Inferior parietal cortex (tissue), 1 donor: ENCODE results near the gene BMP2K.
A peak's percentile ranks its signal among the peaks of the same experiment; 100 is the strongest.

Experiments
- DNase-seq: peaks from one replicate; pipeline ENCODE4 v3.0.0-alpha.2; 2016; ENCODE audit errors: extremely low spot score

Gene BMP2K

DNA sequence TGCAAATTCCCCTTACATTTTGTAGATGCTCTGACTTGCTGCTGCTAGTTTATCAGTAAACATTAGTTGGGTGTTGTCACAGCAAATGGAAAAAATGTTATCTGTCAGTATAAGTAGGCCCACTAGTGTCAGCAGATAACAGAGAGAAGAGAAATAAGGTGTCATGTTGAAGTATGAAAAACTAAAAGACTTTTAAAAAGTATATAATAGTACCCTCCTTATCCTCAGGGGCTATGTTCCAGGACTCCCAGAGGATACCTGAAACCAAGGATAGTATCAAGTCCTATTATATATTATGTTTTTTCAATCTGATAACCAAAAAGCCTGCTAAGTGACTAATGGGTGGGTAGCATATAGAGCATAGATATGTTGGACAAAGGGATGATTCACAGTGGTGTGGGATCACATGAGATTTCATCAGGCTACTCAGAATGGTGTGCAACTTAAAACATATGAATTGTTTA, 11.6 kb upstream of the BMP2K start:
- no peak for DNase-seq

GRCh38 chr4:78765432-78766006, 10.6 kb upstream of the BMP2K start:
- no peak for DNase-seq

- DNase-seq = no peak
Measured at GRCh38 chr4:78766026-78766425, 10.1 kb upstream of the BMP2K start.

- DNase-seq = no peak
Measured at GRCh38 chr4:78766650-78767049, 9.5 kb upstream of the BMP2K start.

DNA sequence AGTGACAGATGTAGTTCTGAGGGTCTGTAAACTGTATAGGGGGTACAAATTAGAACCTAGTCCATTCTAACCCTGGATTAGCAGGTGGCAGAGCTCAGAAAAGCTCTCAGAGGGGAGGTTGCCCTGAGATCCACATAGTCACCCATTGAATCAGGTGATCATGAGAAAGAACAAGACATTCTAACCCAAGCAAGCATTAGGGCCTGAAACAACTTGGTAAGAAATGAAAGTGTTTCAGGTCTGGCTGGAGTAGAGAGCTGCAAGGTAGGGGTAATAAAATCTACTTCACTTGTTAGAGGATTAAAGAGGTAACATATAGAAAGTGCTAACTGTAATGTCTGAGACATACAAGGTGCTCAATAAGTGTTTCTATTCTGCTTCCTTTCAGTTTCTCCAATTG, 8.8 kb upstream of the BMP2K start:
- DNase-seq = no peak

- no peak for DNase-seq
Measured at GRCh38 chr4:78768452-78769180, 7.5 kb upstream of the BMP2K start.

DNA sequence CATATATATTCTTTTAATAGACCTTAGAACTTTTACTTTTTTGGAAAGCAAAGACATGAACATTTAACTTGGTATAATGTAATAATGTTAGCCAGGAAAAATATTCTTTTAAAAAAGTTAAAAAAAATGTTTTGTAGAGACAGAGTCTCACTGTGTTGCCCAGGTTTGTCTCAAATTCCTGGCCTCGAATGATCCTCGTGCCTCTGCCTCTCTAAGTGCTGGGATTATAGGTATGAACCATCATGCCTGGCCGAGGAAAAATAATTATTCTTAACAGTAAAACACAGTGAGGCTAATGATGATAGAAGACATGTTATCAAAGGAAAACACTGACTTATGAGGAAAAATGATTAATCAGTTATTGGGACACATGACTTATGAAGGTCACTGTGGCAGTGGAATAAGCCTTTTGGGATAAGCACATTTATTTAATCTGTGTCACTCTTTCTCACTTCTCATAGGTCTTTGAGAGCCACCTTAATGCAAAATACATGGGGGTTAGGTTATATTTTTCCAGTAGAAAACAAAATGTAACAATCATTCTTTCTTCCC, 6.0 kb upstream of the BMP2K start:
- DNase-seq = no peak

DNA sequence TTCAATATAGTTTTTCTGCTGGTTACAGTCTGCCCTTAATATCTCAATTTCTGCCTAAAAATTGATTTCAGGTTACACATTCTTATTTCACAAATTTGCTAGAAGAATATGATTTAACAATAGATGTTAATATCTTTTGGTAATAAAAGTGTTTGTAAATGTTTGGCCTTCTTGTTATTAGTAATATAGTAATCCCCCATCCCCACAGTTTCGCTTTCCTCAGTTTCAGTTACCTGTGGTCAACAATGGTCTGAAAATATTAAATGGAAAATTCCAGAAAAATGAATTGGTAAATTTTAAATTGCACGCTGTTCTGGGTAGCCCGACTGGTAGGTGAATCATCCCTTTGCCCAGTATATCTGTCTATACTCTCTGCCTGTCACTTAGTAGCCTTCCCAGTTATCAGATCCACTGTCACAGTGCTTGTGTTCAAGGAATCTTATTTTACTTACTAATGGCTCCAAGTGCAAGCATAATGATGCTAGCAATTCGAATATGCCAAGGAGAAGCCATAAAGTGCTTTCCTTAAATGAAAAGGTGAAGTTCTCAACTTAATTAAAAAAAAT, 3.5 kb upstream of the BMP2K start:
- no peak for DNase-seq

DNA sequence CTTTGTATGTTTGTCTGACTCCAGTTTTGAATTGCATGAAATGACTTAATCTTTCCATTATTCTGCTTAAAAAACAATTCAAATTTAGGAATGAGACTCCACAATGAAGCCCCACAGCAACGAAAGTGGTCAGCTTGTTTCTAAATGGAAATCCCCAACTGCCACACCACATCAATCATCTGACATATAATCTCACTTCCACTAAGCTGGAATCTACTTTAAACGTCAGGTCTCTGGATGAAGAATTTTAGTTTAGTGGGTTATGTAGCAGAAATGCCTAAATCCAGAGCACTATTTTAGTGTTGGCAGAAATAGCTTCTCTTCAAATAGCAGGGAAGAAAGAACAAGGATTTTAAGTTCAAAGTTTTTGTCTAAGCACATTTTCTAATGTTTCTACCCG, 1.7 kb upstream of the BMP2K start:
- no peak for DNase-seq

DNA sequence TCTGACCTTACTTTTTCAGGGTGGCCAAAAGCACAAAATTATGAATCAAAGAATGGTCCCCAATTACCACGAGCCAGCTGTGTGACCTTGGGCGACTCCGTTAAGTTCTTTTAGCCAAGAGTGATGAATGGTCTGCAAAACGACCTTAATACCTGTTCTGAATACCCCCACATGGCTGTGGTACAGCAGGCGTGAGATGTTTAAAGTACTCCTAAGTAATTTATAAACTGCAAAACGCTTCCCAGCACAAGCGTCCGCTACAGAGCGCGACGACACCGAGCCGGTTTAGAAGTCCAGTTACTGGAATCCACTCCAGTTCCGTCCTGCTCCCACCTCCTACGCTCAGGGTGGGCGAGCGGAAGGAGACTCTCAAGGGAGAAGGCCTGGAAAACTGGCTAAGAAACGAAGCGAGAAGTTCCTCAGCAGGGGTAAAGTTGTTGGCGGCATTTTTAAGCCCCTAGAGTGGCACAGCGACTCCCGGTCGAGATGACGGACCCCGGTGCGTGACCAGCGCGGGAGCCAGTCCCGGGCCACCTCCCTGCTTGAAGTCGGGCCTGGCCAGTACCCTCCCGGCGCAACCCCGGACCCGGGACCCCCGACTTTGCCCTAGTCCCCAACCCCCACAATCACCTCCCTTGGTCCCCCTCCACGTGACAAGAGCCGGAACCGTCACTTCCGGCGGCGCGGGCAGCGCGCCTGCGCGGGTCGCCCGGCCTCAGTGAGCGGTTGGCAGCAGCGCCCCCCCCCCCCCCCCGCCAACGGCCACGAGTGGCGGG, 659 bp upstream of the BMP2K start:
- DNase-seq = peak; percentile 83

DNA sequence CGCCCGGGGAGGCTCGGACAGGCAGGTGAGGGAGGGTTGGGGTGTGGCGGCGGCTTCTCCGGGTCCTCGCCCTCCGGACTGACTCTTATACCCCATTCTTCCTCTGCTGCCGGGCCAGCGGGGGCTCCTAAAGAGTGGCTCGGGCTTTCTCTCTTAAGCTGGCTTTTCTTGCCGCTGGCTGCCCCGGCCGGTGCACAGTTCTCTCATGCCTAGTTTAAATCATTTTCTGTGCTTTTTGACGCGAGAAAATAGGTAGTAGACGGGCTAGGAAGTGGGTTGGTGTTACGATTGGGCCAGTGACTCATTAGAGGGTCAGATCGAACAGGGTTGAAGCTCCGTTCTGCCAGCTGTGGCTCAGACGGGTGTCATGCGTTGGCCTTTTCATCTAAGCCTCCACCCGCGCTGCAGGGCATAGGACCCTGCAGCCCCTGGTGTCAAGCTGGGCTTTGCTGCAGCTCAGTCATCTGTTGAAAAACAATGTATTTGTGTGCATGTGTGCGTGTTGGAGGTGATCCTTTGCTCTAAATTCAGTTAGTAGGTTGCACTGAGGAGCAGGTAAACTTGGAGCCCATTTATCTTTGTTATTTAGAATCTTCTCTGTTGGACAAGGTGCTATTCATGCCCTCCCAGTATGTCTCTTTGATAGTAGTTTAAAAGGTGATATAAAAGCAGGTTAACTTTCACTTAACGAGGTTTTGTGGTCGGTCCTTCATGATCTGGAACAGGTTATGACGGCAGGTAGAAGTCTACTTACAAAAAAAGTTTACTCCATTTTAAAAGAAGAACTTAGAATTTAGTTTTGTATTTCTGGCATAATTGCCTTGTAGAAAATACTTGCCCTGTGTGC, 802 bp downstream of the BMP2K start:
- DNase-seq = no peak

DNA sequence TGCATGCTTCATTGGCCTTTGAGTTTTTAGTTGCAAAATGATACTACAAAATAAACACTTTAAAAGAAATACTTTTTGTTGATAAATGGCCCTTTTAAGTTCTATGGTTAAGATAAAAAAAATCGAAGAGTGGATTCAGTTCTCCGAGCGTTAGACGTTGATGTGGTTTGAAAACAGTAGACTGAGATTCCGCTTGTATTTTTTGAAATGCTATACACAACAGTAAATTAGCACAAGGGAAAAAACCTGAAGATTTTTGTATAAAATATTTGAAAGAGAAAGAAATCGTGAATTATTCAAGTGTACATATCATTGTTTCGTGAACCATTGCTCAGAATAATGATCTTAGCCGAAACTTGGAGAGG, 1.4 kb downstream of the BMP2K start:
- DNase-seq = no peak

- DNase-seq = no peak
Measured at GRCh38 chr4:78778530-78778929, 2.4 kb downstream of the BMP2K start.

DNA sequence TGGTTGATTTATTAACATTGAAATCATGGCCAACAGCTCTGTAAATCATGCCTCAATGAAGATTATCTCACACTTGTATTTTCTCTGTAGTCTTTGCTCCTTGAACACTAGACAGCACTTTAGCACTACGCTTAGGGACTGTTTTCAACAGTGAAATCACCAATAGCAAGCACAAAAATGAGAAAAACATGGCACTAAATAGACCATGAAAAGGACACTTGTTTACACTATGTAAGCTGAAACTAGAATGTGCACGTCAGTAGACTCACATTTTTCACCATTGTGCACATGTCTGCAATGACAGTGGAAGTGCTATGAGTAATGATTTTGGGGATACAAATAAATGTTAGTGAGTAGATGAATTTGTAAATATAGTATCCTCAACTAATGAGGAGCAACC, 3.1 kb downstream of the BMP2K start:
- DNase-seq = no peak

DNA sequence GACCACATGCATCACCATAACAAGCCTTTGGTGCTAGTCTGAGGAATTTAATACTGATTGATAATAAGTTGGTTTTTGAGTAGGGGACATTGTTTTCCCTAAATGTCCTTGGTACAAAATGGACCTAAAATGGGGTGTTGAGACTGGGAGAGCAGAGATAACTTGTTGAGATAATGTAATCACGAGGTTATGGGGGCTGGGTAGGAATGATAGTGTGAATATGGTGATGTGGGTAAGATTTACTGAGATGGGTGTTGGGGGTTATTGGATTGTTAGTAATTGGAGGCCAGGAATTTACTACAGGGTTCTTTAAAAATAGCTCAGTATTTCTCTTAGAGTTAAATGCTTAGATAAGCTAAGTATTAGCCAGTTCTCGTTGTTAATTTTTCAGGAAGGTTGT, 3.9 kb downstream of the BMP2K start:
- DNase-seq = no peak

GRCh38 chr4:78781139-78781538, 5.0 kb downstream of the BMP2K start:
- DNase-seq = no peak

DNA sequence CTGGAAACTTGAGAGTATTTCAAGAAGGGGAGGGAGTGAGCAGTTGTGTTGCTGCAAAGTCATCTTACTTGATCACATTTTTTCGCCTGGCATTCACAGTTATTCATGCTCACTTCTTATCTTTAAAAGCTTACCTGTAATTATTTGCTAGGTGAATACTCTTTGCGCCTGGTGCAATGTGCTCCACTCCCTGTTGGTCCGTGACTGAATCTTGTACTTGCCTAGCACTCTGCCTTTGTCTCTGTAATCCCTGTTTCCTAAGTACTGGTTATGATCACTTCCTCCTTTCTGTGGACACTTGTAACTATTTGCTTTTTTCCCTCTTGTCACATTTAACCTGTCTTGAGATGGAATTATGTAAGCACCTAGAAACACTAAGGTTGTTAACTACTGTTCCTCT, 5.8 kb downstream of the BMP2K start:
- DNase-seq = no peak

DNA sequence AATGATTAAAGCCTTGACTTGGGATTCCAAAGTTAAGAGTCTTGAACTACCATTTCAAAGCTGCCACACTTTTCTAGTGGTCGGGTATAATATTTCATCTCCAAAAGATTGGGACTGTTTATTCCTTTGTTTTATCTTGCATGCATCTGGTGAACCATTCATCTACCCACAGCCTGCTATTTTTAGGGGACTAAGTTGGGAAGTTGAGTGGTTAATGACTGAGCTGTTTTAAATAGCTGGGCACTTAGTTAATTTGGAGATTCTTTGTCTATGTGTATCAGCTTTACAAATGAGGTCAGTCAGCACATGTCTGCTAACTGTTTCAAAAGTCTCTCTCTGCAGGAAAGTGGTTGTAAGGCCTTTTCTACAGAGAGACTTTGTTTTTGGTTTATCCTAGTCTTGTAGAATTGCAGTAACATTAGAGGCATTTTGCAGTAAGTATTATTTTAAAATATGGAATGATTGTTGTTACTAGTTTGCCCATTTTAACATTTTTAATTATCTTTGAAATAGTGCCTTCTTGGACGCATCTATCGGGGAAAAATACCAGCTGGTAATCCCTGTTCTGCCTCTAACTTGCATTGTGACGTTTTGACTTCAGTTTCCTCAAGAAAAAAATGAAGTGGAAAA, 8.2 kb downstream of the BMP2K start:
- DNase-seq = no peak

GRCh38 chr4:78787392-78788006, 11.3 kb downstream of the BMP2K start:
- no peak for DNase-seq
